Esophagus mucosa (tissue), 1 donor: ENCODE results near the gene TAS2R41. TPM values are rescaled to one million over a fixed set of nuclear protein-coding genes. Genes with fewer than 3 reads are reported as not detected.
"Not testable (repeated sequence)": the region's sequence is repeated elsewhere in the genome, so short reads cannot be mapped to it uniquely, and the experiment has no call there.

Experiments used
- ATAC-seq: fragments of 200-7000 bp; cut with Tn5 transposase; one replicate; pipeline ENCODE4 v1.9.1; 2020
- total RNA-seq: library from RNA; stranded (reverse); gene quantifications from one replicate; pipeline ENCODE4 v1.2.4, GENCODE V29; 2023
- donor health status: DM: yes; HTN: yes; CAD: no.

TAS2R41 gene
- total RNA-seq, 1 donor from 2014 or later = not detected

DNA sequence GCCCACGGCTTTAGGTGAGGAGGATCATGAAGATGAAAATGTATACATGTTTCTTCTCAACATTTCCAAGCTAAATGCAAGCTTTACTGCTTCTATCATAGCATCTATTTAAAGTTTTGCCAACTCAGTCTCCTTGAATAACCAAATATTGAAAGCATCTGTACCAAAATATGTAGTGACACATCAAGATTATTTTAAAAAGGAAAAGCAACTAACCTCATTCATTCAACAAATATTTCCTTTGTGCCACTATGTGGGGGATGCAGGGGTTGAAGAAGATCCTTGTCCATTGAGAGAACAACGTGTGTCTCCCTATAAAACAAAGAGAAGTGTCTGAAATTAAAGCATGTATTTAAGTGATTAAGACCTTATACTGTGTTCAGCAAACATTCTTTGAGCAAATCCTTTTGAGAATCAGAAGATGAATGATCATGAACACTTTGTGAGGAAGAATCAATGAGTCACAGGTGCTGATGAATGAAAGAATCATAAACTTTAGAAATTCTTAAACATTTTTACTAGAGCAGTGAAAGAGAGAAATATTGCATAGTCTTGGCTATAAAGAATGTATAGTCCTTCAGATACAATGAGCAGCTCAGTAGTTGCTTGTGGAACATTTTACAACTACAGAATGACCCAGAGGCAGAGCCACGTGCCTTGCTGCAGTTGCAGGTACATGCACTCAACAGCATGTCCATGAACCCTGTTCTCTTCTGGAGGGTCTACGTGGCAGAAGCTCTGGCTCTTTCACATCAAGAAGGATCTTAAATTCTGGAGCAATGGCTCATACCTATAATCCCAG is 20.5 kb upstream of the TAS2R41 start:
- ATAC-seq = peak; percentile 10

DNA sequence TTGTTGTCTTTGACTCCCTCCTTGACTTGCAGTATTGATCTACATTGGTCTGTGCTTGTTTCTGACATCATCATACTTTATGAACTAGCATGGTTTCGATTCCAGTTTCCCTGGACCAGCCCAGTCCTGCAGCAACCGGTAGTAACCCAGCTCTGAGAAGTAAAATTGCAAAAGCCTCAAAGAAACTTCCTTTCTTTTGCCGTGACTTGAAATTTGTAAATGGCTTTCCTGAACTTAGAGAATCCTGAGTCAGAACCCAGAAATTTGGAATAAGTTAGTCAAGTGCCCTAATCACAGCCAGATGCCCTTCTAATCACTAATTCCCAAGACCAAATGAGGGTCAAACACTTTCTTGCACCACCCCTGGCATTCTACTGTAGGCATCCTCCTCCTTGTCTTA is 19.4 kb upstream of the TAS2R41 start:
- ATAC-seq = peak; percentile 84

DNA sequence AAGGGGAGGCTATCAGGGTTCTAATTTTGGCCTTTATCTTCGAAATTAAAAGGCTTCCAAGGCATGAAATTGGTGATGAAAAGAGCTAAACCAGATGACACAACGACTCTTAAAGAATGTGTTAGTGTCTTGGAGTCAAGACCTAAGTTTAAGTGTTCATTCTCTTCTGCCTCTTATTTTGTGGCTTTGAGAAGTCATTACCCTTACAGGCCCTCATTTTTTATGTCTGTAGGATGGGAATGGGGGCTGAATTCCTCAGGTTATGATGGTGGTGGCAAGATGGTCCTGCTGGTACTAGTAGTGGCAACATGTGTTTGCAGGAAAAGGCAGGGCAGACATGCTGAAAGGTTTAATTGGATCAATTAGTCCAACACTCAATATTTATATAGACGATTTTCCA is 19.0 kb upstream of the TAS2R41 start:
- no peak for ATAC-seq

DNA sequence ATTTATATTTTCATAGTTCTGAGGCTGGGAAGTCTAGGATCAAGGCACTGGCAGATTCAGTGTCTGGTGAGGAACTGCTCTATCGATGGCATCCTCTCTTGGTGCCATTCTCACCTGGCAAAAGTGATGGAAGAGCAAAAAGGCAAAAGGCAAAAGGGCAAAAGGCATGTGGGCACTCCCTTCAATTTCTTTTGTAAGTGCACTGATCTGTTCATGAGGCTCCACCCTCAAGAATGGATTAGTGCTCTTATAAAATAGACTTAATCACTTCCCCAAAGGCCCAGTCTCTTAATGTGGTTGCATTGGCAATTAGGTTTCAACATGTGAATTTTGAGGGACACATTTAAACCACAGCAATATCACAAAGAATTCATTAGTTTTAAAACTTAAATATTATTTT is 18.3 kb upstream of the TAS2R41 start:
- ATAC-seq = peak; percentile 80

DNA sequence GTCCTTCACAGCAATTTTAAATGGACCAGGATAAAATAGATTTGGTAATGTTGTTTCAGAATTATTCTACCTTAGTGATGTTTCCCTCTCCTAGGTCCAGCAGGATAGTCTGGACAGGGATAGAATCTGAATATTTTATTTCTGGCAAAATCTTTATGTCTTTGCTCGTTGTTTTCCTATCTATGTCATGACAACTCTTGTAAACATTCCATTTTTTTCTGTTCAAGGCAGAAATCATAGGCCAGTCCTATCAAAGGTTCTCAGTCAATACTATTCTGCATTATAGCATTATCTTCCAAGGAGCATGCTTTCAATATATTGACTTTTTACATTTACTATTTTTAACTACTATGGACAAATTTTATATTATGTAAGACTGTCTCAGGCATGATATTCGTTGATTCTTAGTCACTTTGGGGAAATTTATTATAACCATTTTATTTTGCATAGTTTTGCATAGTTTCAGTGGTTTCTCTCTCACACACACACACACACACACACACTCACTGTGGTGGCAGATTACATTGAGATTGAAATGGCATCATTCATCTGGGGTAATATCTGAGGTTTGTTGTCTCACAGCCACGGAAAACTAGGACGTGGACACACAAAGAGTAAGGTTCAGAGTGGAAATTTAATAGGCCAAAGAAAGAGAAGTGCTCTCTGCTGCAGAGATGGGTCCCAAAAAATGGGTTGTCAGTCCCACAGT is 17.2 kb upstream of the TAS2R41 start:
- no peak for ATAC-seq

DNA sequence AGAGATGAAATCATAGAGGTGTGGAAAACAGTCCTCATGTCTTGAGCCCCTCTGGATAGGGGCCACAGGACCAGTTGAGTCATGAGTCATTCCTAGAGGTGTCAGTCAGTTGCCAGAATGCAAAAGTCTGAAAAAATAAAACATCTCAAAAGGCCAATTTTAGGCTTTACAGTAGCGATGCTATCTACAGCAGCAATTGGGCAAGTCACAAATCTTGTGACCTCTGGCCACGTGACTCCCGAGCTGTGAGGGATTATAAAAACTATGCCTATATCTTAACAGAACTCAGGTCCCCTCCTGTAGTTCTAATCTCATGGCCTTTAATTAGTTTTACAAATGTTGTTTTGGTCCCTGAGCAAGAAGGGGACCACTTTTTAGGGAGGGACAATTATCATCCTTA is 15.6 kb upstream of the TAS2R41 start:
- no peak for ATAC-seq

DNA sequence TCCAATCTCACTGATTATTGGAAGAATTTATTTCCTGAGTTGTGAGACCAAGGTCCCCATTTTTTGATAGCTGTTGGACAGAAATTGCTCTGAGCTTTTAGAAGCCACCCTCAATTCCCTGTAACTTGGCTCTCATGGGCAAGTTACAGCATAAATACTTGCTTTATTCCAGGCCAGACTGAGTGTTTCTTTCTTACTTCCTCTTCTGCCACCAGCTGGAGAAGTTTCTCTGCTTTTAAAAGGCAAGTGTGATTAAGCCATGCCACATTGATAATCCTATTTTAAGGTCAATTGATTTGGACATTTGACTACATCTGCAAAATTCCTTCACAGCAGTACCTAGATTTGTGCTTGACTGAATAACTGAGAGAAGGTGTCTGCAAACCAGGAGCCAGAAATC is 14.1 kb upstream of the TAS2R41 start:
- no peak for ATAC-seq

DNA sequence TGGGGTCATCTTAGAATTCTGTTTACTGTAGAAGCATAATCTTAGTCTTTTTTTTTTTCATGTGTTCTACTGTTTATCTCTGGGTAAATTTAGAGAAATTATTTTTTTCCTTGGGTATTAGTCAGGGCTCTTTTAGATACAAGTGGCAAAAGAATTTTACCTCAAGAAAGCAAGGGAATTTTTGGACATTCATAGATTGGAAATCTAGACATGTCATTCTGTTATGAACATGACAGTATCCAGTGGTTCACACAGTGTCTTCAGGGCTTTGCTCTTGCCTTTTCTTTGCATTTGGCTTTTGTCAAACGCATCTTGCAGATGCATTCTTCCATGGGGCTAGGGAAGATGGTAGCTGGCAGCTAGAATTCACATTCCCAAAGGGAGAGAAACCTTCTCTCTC is 13.7 kb upstream of the TAS2R41 start:
- no peak for ATAC-seq

DNA sequence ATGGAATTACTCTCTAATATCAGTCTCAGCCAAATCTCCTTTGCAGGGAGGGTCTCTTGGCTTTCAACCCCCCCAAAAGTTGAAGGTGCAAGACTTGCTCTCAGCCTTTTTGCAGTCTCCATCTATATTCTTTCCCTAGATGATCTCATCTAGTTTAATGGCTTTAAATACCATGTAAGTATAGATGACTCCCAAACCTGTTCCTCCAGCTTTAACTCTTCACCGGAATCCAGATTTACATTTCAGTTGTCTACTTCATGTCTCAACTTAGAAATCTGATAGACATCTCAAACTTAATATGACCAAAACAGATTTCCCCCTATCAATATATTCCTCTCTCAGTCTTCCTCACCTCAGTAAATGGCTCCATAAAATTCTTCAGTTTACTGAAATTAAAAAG is 9.9 kb upstream of the TAS2R41 start:
- peak; percentile 89 for ATAC-seq

DNA sequence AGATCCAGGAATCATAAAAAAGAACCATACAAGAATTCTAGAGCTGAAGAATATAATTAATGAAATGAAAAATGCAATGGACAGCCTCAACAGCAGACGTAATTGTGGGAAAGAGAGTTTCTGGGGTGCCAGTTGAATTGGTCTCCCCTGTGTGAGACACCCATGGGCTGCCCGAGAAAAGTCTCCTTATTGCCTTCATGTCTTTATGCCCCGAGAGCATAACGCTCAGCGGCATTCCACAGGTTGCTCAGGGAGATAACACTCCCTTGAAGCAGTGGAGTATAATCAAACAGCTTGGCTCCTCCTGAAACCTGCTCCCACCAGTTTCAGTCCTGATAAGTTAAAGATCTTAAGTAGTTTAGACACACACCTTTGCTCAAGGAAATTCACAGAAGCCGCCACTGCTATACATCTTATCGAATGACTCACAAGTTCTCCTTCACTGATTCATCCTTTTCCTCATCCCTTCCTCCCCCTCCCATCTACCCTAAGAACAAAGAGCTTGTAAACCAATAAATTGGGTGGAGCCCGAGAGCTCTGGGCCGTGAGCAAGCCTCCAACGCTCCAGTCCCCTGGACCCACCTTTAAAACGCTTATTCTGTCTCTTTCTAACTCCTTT is 5.5 kb upstream of the TAS2R41 start:
- not testable (repeated sequence) for ATAC-seq

DNA sequence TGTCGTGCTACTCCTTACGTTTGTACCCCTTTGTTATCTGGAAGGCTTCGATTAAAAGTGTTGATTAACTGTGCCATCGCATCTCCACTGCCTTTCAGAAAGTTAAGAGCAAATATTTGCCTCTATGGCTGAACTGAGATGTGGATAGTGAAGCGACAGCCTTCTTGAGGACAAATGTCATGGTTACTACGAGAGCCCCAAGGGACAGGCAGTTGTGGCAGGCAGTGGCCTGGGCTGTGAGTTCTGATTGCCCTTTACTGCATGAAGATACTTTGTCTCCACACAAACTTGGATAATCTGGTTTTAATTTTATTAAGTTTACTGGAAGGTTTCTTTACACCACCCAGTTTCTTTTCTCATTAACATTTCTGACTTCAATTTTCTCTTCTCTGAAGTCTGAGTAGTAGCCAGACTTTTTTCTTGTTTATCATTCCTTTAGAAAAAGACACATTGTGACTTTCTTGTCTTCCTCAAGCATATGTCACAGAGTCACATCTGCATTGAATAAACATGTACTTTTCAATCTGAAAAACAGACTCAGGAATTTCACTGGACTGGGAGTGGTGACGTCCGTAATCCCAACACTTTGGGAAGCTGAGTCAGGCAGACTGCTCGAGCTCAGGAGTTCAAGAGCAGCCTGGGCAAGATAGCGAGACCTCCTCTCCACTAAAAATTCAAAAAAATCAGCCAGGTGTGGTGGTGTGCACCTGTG is 1.5 kb downstream of the TAS2R41 start:
- ATAC-seq = no peak

DNA sequence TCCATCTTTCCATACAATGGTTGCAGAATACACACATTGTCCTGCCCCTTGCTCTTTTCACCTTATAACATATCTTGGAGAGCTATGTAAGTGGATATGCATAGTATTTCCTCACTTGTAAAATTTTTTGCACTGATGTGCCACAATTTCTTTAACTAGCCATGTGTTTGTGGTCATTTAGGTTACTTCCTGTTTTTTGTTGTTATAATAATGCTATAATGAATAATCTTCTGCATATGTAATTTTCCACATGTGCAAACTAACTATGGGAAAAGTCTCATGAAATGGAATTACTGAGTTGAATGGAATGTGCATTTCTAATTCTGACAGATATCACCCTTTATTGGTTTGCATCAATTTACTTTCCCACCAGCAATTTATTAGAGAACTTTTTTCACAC is 2.8 kb downstream of the TAS2R41 start:
- ATAC-seq = no peak

DNA sequence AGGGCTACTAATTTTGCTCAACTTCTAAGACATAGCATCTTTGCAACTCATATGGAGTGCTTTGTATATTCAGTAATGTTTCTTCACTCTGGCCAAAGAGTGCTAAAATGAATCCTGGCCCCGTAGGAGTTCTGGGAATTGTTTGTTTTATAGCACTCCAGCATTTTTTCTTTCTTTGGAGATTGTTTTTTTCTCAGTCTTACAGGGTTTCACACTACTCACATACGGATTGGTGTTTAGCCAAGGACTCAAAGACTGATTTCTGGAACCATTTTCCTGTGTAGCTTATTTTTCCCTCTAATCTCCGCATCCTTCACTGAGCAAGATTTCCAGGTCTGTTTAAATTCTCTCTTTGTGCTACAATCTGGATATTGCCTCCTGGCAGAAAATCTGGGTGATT is 6.4 kb downstream of the TAS2R41 start:
- ATAC-seq = no peak

DNA sequence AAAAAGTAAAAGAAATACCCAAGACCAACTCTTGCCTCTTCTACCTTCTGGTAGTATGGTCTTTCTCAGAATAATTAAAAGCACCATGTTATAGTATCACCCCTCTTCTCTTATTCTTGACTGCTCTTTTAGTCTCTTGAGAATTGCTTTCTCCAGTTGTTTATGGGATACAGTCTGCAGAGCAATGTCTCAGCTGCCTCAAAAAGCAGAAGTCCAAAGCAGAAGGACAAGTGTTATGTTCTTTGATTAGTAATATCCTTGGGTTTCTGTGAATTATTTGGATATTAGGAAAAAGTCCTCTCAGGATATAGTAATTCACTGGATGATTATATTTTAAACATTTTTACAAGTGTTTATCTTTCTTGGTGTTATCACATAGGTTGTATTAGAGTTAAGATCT is 7.4 kb downstream of the TAS2R41 start:
- no peak for ATAC-seq

DNA sequence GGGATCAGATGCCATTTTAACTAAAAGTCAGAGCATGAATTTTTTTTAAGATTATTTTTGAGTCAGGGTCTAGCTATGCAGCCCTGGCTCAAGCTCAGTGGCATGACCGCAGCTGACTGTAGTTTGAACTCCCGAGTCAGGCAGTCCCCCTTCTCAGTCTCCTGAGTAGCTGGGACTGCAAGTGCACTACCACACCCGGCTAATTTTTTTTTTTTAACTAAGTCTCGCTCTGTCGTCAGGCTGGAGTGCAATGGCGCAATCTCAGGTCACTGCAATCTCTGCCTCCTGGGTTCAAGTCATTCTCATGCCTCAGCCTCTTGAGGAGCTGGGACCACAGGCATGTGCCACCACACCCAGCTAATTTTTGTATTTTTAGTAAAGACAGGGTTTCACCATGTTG is 7.8 kb downstream of the TAS2R41 start:
- ATAC-seq = no peak

DNA sequence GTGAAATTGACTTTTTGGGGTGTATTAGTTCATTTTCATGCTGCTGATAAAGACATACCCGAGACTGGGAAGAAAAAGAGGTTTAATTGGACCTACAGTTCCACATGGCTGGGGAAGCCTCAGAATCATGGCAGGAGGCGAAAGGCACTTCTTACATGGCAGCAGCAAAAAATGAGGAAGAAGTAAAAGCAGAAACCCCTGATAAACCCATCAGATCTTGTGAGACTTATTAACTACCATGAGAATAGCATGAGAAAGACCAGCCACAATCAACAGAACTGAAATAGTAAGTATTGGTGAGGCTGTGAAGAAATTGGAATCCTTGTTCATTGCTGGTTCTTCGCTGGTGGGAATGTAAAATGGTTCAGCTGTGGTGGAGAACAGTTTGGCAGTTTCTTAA is 8.6 kb downstream of the TAS2R41 start:
- not testable (repeated sequence) for ATAC-seq

DNA sequence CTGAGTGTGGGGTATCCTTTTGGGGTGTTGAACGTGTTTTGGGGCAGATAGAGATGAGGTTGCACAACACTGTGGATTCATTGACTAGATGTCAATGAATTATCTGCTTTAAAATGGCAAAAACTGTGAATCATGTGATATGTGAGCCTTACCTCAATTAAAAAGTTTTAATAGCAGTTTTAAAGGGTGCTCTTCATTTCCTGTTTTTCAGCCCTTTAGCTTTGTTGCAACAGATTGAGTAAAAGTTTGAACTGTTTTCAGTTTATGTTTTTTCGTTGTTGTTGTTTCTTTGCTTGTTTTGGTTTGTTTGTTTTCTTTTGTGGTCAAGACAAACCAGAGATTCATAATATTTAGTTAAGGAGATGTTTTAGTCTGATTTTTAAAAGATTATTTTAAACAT is 9.4 kb downstream of the TAS2R41 start:
- no peak for ATAC-seq

DNA sequence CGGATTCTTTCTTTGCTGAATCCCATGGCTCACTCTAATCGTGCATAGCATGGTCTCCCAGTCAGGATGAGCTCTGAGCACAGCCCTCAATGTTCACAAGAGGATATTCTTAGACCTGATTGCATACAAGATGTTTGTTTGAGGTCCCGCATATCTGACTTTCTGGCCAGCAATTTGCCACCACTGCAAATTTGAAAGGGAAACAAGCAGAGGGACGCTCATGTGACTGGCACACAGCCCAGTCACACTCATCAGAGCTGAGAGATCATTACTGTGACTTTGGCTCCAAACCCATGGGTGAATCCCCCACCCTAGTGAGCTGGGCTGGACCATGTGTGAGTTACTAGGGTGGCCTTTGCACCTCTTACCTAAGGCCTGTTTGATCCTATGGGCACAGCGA is 9.9 kb downstream of the TAS2R41 start:
- peak; percentile 41 for ATAC-seq

DNA sequence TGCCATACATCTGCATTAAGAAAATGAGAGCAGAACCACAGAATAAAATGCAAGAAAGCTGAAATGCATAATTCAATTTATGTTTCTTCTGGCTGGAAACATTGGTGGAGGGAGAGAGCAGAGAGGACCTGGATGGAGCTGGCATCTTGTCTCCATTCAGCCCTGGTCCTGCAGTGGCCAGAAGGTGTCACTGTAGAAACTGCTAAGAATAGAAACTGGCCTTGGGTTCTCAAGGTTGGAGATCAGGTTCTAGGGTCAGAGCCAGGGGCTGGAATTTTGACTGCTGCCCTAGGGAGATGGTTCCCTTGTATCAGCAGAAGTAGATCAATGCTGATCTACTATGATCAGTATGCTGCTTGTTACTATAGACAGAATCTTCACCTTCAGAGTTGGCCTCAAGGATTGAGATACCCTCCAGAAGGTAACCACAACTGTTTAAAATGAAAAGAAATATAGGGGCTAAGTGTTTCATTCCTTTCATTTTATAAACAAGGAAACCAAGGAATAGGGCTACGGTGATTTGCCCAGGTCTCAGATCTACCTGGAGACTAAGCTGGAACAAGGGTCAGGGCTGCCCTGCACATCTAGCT is 13.1 kb downstream of the TAS2R41 start:
- peak; percentile 64 for ATAC-seq

DNA sequence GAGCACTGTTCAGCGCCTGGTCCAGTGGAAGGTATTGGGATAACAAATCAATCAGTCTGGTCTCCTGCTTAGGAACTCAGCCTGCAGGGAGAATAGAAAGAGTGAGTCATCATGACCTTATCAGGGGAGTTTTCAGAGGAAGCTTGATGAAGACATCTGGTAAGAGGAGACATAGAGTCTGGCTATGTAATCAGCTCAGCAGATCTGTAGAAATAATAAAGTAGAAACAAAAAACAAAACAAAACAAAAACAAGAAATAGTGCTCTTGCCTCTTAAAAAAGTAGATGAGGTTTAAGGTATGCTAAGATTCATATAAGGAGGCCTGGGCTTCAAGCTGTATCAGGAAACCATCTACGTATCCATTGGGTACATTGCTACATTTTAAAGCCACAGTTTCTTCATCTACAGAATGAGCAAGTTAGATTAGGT is 14.4 kb downstream of the TAS2R41 start:
- ATAC-seq = no peak

DNA sequence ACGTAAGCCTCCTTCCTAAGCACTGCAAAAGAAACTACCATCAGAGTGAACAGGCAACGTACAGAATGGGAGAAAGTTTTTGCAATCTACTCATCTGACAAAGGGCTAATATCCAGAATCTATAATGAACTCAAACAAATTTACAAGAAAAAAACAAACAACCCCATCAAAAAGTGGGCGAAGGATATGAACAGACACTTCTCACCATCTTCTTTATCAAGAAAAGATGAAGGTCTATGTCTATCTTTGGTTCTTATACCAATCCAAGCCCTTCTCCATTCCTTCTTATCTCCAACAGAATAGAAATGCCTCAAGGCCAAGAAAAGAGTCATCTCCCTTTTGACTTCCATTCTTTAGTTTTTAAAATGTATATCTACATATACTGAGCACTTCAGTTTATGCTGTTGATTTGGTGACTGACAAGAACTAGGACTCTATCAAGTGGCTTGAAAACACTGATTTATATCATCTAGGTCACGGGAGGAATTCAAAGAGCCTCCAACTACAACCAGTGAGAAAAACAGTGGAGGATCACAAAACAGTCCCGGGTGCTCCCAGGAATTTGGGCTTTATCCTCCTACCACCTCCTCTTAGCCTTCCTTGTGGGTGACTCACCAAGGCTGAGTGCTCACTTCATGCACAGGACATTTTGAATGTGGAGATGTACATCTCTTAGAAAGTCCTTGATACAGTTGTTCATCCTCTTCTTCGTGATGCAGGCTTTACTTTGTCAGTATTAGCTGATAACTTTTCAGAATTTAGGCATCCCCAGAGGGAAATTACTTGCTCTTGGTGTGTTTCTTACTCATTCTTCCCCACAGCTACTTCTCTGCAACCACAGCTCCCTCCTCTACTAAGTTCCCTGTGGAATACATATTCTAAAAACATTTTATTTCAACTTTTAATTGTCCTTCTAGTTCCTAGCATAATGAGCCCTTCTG is 15.4 kb downstream of the TAS2R41 start:
- no peak for ATAC-seq

DNA sequence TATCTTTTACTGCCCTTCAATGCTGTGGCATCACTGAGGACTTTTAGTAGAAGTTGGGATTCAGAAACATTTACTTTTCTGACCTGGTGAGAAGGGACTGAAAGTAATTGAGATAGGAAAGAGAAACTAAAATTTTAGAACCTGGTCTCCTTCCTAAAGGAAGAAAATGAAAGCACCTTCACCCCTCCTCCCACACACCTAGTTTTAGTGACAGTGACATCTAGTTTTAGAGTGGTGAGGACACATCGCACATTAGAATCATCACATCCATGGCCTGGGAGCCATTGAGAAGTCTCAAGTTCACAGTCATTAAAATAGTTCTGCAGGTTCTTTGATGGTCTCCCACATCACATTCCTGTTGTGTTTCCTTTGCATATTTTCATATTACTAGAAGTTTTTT is 16.1 kb downstream of the TAS2R41 start:
- ATAC-seq = no peak
